VCaP (cell line): ENCODE data around the gene NKAIN2.

Experiments
- H3K27ac ChIP-seq: fragments of 450-650 bp; 2 replicates; pipeline ENCODE4 v1.5.1; 2017
- CTCF ChIP-seq: fragments of 450-650 bp; conservative IDR thresholded peaks from 2 replicates; pipeline ENCODE4 v1.5.1; 2017; ENCODE audit warnings: mild to moderate bottlenecking, moderate library complexity

Gene NKAIN2

GRCh38 chr6:123771126-123771525 is 32.5 kb upstream of the NKAIN2 start:
- H3K27ac ChIP-seq: no peak overlapping the region
- TF ChIP-seq CTCF: no peak

- no peak overlapping the region for H3K27ac ChIP-seq
Measured at GRCh38 chr6:123777563-123777962, 26.1 kb upstream of the NKAIN2 start.

GRCh38 chr6:123780021-123780420 is 23.6 kb upstream of the NKAIN2 start:
- no peak for TF ChIP-seq CTCF

More at GRCh38 chr6:123777563-123777962, 26.1 kb upstream of the NKAIN2 start:
- TF ChIP-seq CTCF: peak; percentile 48

GRCh38 chr6:123784330-123784729 is 19.3 kb upstream of the NKAIN2 start:
- H3K27ac ChIP-seq: no peak overlapping the region
- no peak for TF ChIP-seq CTCF

More at GRCh38 chr6:123780021-123780420, 23.6 kb upstream of the NKAIN2 start:
- H3K27ac ChIP-seq: no peak overlapping the region

GRCh38 chr6:123785039-123785438 is 18.6 kb upstream of the NKAIN2 start:
- no peak for TF ChIP-seq CTCF

GRCh38 chr6:123788319-123788718 is 15.3 kb upstream of the NKAIN2 start:
- H3K27ac ChIP-seq: no peak overlapping the region
- TF ChIP-seq CTCF: no peak

More at GRCh38 chr6:123785039-123785438, 18.6 kb upstream of the NKAIN2 start:
- H3K27ac ChIP-seq: no peak overlapping the region

- H3K27ac ChIP-seq: no peak overlapping the region
- TF ChIP-seq CTCF: no peak
Measured at GRCh38 chr6:123794190-123794589, 9.5 kb upstream of the NKAIN2 start.
